Kidney capillary endothelial cell (primary cell): Measurements from ENCODE around the gene CRB2.

Source experiments
- DNase-seq: peaks from one replicate; pipeline ENCODE4 v3.0.0-alpha.2; 2018; ENCODE audit warnings: low spot score

CRB2 gene

DNA sequence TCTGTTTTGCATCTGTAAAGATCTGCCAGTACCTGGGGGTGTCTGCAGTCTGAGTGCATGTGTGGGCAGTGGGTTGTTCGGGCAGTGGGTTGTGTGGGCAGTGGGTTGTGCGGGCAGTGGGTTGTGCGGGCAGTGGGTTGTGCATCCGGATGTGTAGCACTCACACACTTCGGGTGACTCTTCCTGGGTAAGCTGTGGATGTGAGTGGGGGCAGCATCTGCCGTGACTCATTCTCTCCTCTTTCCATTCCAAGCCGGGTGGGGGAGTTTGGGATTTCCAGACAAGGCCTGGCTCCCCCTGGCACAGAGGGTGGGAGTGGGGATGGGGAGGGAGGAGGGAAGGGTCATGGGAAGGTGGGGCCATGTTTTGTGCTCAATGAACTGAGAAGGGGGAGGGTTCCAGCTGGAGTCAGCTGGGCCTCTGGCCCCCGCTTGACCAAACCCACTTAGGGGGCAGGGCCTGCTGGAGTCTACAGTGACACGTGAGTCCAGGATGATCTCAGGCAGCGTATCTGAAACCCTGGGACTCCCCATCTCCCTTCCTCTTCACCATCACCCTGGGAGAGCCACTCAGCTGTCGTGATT is 8.3 kb downstream of the CRB2 start:
- no peak for DNase-seq

DNA sequence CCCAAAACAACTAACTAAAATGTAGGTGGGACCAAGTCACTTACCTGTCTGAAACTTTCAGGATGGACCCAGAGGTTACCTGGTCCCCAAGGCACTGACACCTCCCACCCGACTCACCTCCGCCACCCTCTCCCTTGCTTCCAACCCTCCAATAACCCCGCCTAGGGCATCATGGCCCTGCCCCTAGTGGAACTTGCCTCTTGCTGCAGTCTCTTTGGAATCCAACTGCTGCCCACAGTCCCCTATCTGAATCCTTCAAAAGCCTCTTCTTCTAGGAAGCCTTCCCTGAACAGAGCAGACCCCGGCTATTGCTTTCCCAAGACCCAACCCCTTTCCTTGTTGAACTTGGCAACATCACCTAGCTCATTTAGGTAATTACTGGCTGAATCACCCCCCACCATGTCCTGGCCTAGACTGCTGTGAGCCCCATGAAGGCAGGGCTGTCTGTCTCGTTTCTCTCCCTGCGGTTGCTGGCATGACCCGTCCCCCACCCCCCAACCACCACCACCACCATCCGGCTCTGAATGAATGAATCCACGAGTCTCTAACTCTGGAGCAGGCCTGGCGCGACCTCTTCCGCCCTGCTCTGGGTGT is 9.4 kb downstream of the CRB2 start:
- no peak for DNase-seq

DNA sequence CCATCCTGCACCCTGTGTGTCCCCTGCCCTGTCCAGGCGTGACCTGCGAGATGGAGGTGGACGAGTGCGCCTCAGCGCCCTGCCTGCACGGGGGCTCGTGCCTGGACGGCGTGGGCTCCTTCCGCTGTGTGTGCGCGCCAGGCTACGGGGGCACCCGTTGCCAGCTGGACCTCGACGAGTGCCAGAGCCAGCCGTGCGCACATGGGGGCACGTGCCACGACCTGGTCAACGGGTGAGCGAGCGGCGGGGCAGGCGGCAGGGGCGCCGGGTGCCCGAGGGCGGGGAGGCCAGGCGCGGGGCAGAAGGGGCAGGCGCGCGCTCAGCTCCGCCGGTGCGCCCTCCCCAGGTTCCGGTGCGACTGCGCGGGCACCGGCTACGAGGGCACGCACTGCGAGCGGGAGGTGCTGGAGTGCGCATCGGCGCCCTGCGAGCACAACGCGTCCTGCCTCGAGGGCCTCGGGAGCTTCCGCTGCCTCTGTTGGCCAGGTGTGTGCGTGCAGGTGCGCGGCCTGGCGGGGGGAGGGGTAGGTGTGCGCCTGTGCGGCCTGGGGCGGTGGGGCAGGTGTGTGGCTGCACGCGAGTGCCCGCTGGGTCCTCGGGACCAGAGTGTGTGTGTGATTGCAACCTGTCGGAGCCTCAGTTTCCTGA is 10.0 kb downstream of the CRB2 start:
- no peak for DNase-seq

DNA sequence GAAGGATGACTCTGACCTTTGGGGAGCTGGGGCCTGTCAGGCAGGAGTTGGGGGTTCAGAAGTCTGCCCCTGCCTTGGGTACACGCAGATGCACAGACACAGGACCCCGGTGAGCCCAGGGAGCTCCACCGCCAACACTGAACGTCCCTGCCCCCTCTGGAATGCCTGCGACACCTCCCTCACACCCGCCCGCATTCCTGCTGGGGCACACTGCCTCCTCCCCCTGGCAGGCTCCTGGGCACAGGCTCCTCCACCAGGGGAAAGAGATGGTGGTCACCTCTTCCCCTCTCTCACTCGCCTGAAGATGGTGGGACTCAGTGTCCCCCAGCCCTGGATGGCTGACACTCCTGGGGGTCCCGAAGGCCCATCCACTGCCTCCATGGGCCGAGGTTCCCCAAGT is 12.0 kb downstream of the CRB2 start:
- DNase-seq: no peak

DNA sequence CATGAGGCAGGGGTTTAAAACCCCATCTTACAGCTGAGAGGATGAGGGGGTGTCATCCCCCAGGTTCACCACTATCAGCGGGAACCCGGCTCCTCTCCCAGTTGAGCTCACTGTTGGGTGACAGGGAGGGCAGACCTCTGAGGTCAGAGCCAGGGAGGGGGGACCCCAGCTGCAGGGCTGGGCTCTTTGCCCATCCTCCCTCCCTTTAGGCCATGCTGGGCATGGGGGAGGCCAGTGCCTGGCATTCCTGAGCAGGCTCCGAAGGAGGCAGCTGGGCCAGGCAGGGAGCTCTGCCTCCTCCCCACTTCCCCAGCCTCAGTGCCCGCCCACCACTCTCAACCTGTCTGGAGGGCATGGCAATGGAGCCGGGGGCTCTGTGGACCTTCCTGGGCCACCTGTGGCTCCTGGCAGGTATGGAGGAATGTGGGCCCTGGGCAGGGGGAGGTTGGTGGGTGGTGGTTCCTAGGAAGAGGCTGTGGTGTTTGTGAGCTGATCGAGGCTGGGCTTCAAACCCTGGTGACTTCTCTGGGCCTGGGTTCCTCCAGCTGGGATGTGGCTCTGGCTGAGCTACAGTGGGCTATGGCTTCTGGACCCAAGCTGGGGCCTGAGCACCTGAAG is 12.6 kb downstream of the CRB2 start:
- DNase-seq: no peak

DNA sequence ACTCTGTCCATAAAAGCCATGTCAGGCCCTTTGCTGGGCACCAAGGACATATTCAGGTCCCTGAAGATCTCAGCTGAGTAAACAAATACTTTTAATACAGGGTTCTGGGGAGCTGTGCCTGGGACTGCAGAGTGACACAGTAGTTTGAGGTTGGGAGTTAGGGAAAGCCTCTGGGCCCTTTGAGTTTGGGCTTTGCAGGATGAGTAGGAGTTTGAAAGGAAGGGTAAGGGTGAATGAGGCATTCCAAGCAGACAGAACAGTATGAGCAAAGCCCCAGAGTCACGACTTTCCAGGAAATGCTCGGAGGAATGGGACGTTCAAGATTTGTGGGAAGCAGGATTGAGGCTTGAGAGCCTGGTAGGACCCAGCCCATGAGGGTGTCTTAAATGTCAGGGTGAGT is 13.3 kb downstream of the CRB2 start:
- no peak for DNase-seq

DNA sequence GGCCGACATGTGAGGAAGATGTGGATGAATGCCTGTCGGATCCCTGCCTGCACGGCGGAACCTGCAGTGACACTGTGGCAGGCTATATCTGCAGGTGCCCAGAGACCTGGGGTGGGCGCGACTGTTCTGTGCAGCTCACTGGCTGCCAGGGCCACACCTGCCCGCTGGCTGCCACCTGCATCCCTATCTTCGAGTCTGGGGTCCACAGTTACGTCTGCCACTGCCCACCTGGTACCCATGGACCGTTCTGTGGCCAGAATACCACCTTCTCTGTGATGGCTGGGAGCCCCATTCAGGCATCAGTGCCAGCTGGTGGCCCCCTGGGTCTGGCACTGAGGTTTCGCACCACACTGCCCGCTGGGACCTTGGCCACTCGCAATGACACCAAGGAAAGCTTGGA is 14.1 kb downstream of the CRB2 start:
- DNase-seq: no peak

DNA sequence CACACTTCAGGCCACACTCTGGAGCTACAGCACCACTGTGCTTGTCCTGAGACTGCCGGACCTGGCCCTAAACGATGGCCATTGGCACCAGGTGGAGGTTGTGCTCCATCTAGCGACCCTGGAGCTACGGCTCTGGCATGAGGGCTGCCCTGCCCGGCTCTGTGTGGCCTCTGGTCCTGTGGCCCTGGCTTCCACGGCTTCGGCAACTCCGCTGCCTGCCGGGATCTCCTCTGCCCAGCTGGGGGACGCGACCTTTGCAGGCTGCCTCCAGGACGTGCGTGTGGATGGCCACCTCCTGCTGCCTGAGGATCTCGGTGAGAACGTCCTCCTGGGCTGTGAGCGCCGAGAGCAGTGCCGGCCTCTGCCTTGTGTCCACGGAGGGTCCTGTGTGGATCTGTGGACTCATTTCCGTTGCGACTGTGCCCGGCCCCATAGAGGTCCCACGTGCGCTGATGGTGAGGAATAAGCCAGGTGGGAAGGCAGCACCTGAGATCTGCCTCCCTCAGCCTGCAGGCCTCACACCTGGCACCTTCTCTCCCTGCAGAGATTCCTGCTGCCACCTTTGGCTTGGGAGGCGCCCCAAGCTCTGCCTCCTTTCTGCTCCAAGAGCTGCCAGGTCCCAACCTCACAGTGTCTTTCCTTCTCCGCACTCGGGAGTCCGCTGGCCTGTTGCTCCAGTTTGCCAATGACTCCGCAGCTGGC is 14.7 kb downstream of the CRB2 start:
- no peak for DNase-seq

DNA sequence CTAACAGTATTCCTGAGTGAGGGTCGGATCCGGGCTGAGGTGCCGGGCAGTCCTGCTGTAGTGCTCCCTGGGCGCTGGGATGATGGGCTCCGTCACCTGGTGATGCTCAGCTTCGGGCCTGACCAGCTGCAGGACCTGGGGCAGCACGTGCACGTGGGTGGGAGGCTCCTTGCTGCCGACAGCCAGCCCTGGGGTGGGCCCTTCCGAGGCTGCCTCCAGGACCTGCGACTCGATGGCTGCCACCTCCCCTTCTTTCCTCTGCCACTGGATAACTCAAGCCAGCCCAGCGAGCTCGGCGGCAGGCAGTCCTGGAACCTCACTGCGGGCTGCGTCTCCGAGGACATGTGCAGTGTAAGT is 15.2 kb downstream of the CRB2 start:
- DNase-seq: no peak

DNA sequence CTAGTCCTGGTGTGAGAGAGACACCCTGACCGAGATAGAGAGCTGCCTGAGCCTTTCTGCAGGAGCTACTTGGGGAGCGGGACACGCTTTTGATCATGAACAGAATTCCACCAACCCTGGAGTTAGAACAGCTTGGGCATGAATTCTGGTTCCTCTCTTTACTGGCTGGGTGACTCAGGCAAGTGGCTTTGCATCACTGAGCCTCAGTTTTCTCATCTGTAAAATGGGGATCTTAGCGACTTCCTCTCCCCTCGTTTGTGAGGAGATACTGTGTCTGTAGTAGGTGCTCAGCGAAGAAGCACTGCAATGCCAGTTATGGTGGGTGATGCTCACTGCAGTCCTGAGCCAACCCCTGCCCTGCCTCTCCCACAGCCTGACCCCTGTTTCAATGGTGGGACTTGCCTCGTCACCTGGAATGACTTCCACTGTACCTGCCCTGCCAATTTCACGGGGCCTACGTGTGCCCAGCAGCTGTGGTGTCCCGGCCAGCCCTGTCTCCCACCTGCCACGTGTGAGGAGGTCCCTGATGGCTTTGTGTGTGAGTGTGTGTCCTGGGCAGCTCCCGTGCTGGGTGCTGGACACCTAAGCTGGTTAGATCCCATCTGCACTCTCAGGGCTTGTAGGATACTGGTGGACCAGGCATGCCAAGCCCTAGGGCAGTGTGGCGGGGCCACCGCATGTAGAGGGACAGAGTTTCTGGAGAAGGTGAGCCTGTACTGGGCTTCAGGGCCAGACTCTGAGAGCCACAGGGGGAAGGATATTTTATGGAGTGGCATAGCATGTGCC is 16.0 kb downstream of the CRB2 start:
- no peak for DNase-seq

DNA sequence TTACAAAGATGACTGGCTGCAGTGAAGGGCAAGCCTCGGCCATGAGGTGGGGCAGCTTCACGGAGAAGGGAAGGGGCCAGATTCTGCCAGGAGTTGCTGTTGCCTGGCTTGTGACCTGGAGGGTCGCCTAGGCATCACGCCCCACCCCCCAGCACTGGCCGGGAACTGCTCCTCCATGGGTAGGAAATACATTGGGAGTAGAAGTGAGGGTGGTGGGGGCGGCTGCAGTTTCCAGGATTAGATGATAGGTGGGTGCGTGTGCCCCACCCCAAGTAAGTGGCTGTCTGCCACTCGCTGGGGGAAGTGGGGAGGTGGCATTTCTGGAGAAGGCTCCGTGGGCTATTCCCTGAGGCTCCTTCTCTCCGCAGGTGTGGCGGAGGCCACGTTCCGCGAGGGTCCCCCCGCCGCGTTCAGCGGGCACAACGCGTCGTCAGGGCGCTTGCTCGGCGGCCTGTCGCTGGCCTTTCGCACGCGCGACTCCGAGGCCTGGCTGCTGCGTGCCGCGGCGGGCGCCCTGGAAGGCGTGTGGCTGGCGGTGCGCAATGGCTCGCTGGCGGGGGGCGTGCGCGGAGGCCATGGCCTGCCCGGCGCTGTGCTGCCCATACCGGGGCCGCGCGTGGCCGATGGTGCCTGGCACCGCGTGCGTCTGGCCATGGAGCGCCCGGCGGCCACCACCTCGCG is 16.9 kb downstream of the CRB2 start:
- DNase-seq: no peak

DNA sequence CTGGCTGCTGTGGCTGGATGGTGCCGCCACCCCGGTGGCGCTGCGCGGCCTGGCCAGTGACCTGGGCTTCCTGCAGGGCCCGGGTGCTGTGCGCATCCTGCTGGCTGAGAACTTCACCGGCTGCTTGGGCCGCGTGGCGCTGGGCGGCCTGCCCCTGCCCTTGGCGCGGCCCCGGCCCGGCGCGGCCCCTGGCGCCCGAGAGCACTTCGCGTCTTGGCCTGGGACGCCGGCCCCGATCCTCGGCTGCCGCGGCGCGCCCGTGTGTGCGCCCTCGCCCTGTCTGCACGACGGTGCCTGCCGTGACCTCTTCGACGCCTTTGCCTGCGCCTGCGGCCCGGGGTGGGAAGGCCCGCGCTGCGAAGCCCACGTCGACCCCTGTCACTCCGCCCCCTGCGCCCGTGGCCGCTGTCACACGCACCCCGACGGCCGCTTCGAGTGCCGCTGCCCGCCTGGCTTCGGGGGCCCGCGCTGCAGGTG is 17.5 kb downstream of the CRB2 start:
- DNase-seq: no peak

DNA sequence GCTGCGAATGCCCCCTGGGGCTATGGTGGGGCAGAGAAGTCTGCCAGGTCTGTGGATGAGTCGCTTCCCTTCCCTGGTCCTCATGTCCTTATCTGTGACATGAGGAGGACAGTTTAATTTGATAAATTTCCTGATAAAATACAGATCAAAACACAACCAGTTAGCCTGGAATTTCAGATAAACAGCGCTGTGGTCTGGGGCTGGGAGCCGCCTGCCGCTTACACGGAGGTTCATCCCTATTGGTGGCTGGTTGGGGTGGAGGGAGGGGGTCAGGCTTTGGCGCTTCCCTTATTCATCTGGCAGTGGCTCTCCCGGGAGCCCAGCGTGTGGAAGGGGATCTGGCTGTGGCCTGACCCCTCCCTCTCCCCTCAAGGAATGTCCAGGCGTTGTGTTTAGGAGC is 17.9 kb downstream of the CRB2 start:
- DNase-seq: no peak

DNA sequence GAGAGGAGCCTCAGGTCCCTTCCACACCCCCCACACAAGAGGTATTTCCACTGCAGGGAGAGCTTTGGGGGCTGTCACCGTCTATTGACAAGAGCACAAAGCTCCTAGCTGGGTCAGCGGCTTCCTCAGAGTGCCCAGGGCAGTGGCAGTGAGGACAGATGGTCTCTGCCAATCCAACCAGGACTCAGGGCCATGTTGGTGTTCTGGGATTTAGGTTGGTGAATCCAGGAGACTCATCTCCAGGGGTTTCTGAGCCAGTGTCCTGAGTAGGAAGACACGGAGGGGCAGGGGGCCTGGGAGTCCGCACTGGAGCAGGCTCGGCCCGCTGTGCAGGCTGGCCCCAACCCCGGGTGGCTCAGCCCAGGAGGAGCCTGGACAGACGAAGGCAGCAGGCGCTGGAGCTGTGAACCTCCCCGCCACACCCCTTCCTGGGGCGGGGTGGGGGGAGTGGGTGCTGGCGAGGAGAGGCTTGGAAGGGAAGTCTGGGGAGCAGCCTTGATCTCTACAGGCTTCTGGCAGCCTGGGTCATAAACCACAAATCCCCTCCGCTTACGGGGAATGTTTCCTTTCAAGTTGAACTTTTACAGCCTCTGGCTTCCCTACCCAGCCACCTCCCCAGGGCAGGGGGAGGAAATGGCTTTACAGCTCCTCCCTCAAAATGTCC is 19.6 kb downstream of the CRB2 start:
- no peak for DNase-seq

DNA sequence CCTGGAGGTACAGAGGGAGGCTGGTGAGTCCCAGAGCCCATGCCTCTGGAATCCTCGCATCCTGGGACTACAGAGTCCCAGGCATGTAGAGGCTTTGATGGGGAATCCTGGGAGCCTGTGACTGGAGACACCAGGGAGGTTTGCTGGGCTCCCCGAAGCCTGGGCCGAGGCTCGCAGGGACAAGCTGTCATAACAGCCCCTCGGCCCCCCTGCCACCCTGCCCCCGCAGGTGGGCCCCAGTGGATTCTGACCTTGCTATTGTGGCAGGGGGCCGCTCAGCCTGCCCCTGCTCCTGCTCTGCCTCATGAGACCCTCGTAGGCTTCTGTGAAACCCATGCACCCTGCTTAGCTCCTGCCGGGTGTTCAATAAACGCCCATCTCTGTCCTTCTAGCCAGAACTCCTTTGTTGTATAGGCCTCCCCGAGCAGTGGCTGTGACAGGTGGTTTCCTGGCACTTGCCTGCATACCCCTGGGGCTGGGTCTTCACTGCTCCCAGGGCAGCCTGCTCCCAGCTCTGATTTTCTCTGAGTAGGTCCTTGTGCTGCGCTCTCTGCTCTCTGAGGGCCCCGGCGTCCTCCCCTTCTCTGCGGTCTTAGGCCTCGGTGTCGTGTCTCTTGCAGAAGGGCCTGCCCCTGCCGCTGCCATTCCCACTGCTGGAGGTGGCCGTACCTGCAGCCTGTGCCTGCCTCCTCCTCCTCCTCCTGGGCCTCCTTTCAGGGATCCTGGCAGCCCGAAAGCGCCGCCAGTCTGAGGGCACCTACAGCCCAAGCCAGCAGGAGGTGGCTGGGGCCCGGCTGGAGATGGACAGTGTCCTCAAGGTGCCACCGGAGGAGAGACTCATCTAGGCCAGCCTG is 20.4 kb downstream of the CRB2 start:
- no peak for DNase-seq

DNA sequence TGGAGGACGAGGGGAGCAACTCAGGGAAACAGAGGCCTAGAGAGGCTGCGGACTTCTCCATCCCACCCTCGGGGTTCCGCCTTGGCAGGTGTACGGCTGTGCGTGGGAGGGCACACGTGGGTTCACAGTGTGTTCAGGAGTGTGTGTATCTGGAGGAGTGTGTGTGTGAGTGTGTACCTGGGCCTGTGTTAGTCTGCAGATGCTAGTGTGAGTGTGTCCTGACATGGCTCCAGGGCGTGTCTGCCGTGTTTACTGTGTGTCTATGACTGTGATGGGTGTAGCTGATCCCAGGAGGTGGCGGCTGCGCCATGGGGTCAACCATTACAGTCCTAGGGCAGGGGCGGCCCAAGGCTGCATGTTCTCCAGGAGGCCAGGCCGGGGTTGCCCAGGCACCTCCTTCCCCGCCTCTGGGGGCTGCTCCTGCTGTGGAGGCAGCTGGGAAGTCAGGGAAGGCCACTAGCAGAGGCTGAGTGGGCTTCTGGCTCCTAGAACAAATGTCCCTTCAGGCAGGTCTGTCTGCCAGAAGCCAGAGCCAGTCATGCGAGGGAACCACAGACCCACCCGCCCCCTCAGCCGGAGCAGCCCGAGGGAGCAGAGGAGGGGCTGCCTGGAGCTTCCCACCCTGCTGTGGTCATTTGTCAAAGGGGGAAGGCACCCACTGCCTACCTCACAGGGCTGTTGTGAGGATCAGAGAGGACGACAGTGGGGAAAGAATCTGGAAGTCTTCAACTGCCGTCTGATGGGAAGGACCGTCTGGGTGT is 21.4 kb downstream of the CRB2 start:
- DNase-seq: no peak

DNA sequence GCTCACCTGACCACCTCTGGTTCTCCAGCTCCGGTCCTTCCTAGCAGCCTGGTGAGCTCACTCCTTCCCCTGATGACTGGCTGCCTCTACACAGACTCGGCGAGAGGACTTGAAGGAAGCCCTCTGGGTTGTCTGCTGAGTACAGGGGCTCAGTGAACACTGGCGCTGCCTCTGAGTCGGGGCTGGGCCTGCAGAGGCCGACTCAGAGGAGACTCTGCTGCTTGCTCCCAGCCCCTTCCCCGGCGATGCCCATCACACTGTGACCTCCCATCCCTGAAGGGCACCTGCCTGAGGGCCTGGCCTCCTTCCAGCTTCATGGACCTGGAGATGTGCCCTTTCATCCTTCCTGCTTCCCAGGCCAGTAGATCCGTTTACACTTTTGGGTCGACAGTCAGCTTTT is 22.0 kb downstream of the CRB2 start:
- no peak for DNase-seq

DNA sequence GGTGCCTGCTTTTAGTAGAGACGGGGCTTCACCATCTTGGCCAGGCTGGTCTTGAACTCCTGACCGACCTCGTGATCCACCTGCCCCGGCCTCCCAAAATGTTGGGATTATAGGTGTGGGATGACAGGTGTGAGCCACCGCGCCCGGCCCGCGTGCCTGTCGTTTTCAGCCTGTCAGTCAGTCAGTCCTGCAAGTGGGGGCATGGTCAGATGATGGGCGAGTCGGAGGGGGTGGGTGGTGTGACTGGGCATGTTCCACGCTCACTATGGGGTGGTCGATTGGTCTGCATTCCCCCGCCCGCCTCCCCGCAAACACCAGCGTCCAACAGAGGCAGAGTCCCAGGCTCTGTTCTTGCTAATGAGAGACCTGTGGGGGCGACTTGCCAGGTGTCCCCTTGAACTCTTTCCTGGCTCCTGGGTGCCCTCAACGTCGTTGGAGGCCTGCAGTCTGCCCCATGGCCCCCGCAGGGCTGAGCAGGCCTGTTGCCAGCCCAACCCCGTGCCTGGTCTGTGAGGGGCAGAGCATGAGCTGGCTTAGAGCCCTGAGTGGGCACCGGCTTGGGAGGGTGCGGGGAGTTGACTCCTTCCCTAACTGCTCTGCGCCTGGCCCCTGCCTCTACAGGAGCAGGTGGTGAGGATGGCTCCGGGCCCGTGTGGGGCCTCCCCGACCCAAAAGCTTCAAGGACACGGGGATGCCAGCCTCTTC is 23.1 kb downstream of the CRB2 start:
- no peak for DNase-seq
